Measurements from ENCODE around the gene HSD17B1. TPM values are rescaled to one million over a fixed set of nuclear protein-coding genes. Genes with fewer than 3 reads are reported as not detected.
"Not testable (repeated sequence)": the region's sequence is repeated elsewhere in the genome, so short reads cannot be mapped to it uniquely, and the experiment has no call there.

The HSD17B1 gene
- 2.4 TPM for polyA plus RNA-seq (2013, experiment 1 of 2; ENCODE audit: insufficient read length)
- 1.7 TPM for polyA plus RNA-seq (2013, experiment 2 of 2; ENCODE audit: insufficient read length)

GRCh38 chr17:42552736-42553135 is at the start of gene HSD17B1:
Gene HSD17B1, plus strand, starts transcription at chr17:42552923. Its CDS starts 11 bp downstream, at chr17:42552934.
- DNase-seq, result not testable (repeated sequence)

- DNase-seq, result no peak
These were observed 49.8 kb upstream of the HSD17B1 start for GRCh38 chr17:42502926-42503325.

- no peak for DNase-seq
These were observed 45.1 kb upstream of the HSD17B1 start for GRCh38 chr17:42507671-42508070.

GRCh38 chr17:42508426-42509165 is 44.1 kb upstream of the HSD17B1 start:
- no peak for DNase-seq

- no peak for DNase-seq
These were observed 43.3 kb upstream of the HSD17B1 start for GRCh38 chr17:42509409-42509808.

- no peak for DNase-seq
These were observed 42.9 kb upstream of the HSD17B1 start for GRCh38 chr17:42509841-42510240.

GRCh38 chr17:42512246-42512645 is 40.5 kb upstream of the HSD17B1 start:
- DNase-seq, result no peak

GRCh38 chr17:42512733-42513251 is 39.9 kb upstream of the HSD17B1 start:
- no peak for DNase-seq

- no peak for DNase-seq
These were observed 39.0 kb upstream of the HSD17B1 start for GRCh38 chr17:42513686-42514085.

GRCh38 chr17:42514279-42514678 is 38.4 kb upstream of the HSD17B1 start:
- no peak for DNase-seq

GRCh38 chr17:42514867-42515266 is 37.9 kb upstream of the HSD17B1 start:
- no peak for DNase-seq

- peak; percentile 94 for DNase-seq
These were observed 35.2 kb upstream of the HSD17B1 start for GRCh38 chr17:42517516-42517915.

GRCh38 chr17:42518046-42518754 is 34.5 kb upstream of the HSD17B1 start:
- peak; percentile 98 for DNase-seq

- DNase-seq, result peak; percentile 63
These were observed 33.8 kb upstream of the HSD17B1 start for GRCh38 chr17:42518755-42519545.

- DNase-seq, result peak; percentile 100
These were observed 32.9 kb upstream of the HSD17B1 start for GRCh38 chr17:42519546-42520491.

GRCh38 chr17:42520540-42520951 is 32.2 kb upstream of the HSD17B1 start:
- no peak for DNase-seq

- DNase-seq, result peak; percentile 74
These were observed 31.7 kb upstream of the HSD17B1 start for GRCh38 chr17:42521036-42521435.

- no peak for DNase-seq
These were observed 31.0 kb upstream of the HSD17B1 start for GRCh38 chr17:42521666-42522262.

GRCh38 chr17:42522263-42522790 is 30.4 kb upstream of the HSD17B1 start:
- no peak for DNase-seq

GRCh38 chr17:42522798-42523278 is 29.9 kb upstream of the HSD17B1 start:
- no peak for DNase-seq

- peak; percentile 94 for DNase-seq
These were observed 27.5 kb upstream of the HSD17B1 start for GRCh38 chr17:42525221-42525620.

All from fibroblast of skin of back (primary cell).